ACHN (cell line): ENCODE results near the gene PPIF.

Source experiments
- DNase-seq: peaks from one replicate; pipeline ENCODE4 v3.0.0-alpha.2; 2015
- in situ Hi-C: cut with HindIII; loops from 2 replicates; pipeline ENCODE4 v1.10.0; 2017; ENCODE audit warnings: low sequenced_read_pairs, low pct_ligation_motif_present, low pct_unique_long_range_greater_than_20kb

PPIF gene

DNA sequence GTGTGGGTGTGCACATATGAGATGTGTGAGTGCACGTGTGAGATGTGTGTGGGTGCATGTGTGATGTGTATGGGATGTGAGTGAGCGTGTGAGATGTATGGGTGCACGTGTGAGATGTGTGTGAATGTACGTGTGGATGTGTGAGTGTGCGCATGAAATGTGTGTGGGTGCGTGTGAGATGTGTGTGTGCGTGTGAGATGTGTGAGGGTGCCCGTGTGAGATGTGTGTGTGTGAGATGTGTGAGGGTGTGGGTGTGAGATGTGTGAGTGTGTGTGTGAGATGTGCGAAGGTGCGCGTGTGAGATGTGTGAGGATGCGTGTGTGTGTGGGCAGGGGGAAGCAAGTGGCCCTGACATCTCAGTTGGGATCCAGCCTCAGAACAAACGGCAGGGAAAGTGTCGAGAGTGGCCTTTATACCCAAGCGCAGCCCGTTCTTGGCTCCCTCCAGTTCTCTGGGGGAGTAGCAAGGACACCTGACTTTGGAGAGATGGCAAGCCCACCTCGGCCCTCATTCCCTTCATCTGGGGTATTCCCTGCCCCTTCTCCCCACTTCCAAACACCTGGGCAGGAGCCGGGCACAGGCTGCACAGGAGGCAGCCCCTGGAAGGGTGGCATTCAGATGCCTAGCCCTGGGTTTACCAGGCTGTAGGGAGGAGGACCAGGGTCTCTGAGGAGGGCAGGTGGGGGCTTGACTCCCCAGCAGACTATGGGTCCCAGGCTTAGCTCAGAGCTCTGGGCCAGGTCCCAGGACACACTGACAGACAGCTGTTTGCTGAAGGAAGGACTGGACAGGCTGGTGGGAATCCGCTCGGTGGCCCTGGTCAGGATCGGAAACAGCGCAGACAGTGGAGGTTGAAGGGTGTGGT lies 31.6 kb downstream of the PPIF start:
- in situ Hi-C loops: no loop called here
- no peak for DNase-seq

DNA sequence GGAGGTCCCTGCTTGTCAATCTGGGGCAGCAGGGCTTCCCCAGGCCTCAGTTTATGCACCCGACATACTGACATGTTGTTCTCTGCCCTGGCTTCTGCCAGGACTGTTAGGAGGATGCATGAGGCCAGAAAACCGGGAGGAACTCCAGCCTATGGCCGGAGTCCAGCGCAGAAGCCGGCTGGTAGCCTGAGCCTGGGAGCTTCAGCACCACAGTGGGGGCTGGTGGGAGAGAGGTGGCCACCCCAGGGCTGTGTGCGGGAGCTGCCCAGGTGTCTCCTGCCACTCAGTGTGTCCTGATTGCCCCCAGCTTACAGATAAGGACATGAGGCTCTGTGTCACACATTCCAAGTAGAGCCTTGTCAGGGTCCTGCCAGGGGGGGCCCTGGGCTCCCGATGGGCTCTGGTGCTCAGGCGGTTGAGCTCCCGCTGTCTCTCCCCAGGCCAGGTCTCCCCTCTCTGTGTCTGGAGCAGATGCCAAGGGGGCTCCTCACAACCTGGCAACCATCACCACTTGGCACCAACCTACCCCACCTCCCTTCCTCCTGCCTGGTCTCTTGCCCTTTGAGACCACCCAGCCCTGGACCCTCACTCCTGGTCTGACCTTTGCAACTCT lies 32.3 kb downstream of the PPIF start:
- DNase-seq: no peak
- in situ Hi-C loops: no loop called here

DNA sequence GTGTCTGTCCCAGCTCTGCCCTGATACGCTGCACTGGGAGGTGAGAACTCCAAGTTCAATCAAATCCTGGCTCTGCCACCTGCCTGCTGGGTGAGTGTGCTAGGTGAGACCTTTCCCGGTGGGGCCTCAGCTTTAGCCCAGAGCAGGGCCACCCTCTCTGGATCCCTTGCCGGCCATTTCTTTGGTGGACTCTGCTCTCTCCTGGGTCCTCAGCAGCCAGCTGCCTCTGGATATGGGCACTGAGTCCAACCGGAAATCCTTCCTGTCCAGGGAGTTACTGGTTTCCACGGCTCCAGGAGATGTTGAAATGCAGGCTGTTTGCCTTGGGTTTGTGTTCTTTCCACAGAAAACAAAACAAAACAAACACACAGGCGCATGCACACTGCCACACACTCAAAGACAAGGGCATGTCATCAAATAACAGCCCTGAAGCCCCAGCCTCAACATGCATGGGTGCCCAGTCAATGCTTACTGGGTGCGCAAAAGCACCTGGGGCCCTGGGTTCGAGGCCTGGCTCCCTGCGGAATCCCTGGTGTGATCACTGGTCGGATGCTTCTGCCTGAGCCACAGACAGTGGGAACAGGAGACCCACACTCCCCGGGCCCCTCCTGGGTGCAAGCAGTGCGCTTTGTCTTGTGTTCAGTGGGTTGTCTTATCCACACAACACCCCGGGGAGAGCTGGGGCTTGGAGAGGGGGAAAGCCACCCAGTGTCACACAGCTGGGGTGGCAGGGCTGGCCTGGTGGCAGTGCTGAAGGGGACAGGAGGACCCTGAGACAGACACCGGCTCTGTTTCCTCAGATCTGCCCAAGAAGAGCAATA lies 33.1 kb downstream of the PPIF start:
- DNase-seq: no peak
- in situ Hi-C loops: no loop called here

DNA sequence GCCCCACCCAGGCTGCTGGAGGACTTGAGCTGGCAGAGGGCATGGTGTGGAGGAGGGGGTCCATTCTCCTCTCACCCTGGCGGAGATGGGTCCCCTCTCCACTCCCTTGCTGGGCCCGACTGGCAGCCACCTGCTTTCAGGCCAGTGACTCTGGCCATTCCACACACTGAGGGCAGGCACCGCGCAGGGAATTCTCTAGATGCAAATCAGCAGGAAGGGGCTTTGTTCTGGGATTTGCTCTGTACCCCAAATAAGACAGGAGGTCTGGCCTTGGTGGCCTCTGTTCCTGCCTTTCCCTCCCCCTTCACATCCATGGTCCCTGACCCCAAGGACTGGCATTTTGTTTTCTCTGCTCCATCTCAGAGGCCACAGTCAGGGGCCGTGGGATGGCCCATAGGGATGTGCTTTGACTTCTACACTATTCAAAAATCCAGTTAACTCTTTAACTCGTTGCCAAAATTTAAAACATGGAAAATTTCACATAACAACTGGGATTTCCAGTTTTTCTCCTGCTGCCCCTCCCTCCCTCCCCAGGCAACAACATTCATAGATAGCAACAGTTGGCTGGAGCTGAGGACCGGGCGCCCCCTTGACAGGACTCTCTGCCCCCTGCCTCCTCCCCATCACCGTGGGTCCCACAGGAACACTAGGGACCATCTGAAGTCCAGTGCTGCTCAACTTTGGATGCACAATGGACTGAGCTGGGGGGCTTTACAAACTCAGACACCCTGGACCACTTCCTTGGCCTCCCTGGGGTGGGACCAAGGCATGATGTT lies 33.9 kb downstream of the PPIF start:
- in situ Hi-C loops: no loop called here
- no peak for DNase-seq

DNA sequence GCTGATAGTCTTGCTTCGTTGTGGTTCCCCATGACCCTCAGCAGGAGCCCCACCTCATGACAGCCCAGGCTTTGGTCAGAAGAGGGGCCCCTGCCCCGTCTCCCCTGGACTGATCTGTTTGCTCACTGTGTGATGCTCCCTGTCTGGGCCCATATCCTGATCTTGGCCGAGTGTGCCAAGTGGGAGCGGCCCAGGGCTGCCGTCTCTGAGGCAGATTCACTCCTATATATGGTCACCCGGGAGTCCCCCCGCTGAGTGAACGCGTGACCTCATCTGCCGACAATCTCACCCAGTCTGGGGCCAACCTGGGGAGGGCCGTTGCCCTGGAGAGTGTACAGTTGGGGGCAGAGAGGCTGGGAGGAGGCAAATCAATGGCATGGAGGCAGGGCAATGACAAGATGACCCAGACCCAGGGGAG lies 34.5 kb downstream of the PPIF start:
- in situ Hi-C loops: no loop called here
- no peak for DNase-seq

DNA sequence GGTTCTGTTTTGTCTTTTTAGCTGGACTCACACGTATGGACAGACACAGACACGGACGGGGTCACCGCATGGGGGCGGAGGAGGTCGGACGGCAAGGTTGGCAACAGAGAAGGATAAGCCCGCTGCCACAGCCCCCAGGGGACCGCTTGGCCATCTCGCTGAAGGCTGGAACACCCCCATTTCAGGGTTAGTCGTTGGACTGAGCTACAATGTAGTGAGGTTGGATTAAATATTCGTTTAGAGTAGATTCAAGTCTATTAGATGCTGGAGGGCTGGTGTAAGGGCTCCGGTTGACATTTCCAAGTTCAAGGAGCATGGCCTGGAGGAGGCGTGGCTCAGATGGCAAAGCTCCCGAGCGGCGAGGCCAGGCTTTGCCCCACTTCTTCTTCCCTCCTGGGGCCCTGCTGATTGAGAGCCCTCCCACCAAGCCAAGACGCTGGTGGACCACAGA lies 35.2 kb downstream of the PPIF start:
- in situ Hi-C loops: no loop called here

DNA sequence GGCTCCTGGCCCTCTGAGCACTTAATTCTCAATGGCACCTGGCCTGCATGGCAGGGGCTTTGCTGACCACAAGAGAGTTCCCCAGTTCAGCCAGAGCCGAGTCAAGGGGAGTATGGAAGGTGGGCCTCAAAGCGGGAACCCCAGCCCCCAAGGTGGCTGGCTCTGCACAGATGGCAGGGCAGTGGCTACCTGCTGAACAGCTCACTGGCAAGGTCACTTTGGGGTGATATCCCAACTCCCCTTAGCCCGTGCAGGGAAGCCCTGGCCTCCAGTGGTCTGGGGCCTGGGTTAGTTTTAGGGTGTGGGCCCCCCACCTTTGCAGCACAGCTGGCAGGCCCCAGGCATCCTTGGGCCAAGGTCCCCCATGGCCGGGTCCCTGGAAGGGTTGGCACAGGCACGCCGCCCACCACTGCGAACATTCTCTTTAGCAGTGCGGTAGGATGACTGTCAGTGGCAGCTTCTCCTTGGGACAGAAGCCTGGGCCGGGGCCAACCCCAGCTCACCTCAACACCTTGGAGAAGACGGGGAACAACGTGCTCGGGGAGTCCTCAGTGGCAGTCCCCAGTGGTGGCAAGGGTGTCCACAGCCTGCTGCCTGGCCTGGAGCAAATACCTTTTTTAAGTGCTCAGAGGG lies 36.8 kb downstream of the PPIF start:
- no peak for DNase-seq
- in situ Hi-C loops: no loop called here

More for the DNA sequence above, 35.2 kb downstream of the PPIF start:
- DNase-seq: no peak

DNA sequence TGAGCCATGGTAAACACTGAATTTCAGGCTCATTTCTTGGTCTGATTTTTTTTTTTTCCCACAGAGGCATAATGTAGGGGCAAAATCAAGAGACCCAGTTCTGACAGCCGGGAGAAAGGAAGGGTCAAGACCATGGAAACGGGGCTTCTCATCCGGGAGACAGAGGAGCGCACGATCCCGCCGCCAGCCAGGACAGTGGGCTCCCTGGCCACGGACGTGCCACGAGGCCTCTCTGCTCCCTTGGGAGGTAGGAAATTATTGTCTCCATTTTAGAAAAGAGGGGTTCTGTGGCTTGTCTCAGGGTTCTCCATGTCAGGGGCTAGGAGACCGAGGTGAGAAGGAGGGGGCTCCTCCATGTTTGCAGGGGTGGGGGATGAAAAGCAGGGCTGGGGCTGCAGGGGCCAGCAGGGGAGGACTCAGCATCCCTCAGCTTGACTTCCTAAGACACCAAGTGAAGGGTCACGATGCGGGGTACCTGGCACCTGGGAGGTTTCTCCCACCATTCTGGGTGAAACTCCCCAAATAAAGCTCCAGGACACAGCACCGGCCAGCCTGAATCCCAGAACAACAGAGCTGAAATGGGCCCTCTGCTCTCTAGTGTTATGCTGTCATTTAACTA lies 37.6 kb downstream of the PPIF start:
- DNase-seq: no peak
- in situ Hi-C loops: no loop called here

DNA sequence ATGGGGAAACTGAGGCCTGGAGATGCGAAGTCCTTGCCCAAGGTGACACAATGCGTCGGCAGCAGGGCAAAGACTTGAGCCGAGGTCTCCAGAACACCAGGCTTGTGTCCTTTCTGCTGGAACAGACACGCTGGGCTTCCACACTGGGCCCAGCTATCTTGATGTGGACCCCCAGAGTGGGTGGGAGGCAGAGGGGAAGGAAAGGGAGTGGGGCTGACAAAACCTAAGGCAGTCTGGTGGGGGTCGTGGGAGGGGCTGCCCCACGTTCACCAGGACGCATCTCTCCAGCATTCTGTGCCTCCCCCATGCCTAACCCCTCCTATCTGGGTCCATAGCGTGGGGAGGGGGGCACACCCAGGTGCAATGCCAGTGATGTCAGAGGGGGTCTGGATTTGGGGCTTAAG lies 38.1 kb downstream of the PPIF start:
- in situ Hi-C loops: no loop called here
- no peak for DNase-seq

DNA sequence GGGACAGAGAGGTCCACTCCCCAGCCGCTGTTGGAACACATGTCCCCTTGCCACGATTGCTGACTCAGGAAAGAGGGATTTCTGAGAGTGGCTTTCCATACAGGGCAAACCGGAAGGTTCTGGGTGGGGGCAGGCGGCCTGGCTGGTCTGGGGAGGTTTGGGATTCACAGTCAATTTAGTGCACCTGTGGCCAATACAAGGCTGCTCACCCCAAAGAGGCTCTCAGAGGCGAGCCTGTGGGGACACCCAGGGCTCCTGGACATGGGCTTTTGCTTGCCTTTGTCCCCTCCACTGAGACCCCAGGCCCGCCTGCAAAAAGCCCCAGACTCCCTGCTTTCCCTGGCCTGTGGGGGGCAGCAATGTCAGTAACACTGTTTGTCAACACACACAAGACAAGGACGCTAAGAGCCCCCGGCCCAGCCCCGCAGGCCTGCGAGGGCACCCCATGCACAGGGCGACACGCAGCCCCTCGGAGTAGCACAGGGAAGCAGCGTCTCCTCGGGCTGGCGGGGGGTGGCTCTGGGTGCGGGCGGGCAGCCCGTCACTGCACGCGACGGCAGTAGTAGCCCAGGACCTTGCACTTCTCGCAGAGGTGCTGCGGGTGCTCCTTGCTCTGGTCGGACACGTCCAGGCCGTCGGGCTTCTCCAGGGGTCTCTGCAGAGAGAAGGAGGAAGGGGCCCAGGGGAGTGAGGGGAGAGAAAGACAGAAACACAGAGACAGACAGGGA lies 38.7 kb downstream of the PPIF start:
- DNase-seq: no peak
- in situ Hi-C loops: no loop called here

DNA sequence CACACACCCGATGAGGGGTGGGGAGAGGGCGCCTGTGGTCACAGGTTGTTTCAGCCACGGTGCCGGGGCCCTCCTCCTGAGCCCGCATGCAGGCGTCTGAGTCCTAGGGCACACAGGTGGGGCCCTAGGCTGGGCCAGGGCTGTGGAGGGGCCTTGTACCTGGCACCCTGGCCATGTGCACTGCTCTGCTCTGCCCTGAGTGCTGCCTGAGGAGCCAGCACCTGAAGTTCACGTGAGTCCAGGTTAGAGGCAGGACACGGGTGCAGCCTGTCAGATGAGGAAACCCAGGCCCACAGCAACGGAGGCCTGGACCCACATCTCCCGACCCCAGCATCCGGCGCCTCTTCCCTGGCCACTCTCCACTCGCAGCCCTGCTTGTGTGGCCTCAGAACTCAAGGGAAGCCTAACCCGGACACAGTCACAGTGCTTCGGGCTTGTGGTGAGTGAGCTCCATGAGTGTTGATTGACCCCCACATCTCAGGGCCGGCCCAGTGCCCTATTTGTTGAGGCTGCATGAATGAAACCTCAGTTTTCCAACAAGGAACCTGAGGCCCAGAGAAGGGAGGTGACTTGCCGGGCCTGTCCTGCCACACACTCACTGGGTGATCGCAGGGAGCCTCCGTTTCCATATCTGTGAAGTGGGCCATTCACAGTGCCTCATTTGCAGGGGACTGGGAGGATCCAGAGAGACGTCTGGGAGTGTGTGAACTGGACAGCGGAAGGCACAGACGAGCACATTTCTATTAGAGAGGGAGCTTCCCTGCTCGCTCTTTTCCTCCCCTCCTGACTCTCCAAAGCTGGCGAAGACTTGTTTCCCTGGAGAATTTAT lies 39.6 kb downstream of the PPIF start:
- in situ Hi-C loops: no loop called here
- DNase-seq: no peak

DNA sequence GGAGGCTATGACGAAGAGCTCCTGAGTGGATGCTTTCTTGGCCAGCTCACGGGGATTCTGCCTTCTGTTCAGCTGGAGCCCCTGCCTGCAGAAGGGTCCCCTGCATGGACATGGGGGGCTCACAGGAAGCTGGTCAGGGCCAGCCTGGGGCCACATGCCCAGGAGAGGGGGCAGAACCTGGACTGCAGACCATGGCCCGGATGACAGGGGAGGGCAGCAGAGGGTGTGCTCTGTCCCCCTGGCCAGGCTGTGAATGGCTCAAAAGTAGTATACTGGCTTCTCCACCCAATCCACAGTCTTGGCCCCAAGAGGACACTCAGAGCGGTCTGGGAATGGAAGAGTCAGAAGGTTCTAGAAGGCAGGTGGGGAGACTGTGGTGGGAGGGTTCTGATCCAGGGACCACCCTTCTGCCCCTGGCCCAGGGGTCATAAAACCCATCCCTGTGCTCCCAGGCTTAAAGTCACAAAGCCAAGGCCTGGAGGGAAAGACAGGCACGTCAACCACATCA lies 40.3 kb downstream of the PPIF start:
- no peak for DNase-seq
- in situ Hi-C loops: no loop called here

DNA sequence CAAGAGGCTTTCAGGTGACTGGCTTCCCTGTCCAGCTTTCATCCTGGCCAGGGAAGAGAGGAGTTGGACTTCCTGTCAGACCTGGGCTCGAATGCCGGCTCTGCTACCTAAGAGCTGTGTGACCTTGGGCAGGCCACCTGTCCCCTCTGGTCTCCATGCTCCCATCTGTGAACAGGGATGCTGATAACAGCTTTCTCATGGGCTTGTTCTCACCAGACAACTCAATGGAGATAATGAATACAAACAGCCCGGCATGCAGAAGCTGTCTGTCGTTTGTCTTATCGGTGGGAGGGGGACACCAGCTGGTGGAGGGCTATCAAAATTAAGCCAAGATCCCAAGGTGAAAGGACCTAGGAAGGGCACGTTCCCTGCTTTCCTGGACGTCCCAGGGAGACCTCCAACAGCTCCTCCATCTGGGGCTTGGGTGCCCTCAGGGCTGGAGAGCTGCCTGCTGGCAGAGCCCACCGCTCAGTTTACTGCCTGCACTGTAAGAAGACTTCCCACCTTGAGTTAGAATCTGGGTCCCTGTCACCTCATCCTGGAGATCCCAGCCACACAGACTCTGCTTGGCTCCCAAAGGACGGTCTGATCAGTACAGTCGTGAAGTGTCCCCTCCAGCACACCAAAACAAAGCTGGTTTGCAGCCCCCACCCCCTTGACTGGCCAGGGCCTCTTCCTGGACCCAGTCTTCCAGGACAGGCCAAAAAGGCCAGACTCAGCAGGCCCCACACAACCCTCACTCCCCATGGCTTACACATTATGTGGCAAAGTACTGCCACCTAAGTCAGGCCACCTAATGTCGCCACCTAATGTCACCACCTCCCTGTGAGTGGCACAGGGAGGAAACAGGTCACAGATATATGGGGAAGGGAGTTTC lies 40.9 kb downstream of the PPIF start:
- DNase-seq: no peak
- in situ Hi-C loops: no loop called here

DNA sequence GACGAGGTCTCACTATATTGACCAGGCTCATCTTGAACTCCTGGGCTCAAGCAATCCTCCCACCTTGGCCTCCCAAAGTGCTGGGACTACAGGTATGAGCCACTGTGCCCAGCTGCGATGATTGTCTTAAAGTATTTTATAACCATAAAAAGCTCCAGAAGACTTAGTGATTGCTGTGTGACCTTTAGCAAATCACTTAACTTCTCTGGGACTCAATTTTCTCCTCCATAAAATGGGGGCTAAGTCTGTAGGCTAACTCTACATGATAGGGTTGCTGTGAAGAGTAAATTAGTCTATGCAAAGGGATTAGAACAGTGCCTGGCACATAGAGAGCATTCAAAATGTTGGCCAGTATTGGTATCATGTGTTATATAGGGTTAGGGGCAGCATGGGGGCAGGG lies 42.8 kb downstream of the PPIF start:
- in situ Hi-C loops: no loop called here
- no peak for DNase-seq

DNA sequence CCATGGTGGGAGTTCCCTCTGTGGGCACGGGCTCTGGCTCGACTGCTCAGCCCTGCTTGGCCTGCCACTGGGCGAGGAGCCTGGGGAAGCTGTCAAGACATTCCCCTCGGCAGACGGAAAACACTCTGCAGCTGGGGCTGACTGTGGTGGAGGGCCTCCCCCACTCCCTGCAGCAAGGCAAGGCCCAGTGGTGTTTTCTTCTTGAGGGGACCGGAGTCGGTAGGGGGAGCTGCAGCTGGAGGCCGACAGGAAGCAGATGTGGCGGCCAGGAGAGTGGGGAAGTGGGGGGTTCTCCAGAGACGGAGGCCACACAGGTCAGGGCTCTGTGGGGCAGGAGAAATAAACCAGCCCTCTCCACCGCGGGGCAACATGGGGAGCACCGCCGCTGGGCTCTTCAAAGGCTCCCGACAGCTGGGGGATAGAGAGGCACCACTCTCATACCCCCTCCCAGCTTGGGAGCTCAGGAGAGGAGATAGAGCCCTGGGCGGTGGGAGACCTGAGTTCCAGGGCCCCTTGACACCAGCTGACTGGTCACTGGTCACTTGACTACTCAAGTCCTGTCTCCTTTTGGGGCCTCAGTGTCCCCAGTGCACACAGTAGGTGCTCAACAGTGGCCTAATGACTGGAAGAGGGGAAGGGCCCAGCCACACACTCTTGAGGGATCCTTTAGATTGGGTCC lies 43.4 kb downstream of the PPIF start:
- no peak for DNase-seq
- in situ Hi-C loops: no loop called here
